ENCODE data around the gene TUBB3.
A peak's percentile ranks its signal among the peaks of the same experiment; 100 is the strongest.
"Not testable (repeated sequence)": the region's sequence is repeated elsewhere in the genome, so short reads cannot be mapped to it uniquely, and the experiment has no call there.

Gene TUBB3

GRCh38 chr16:89922884-89923639 lies at the start of gene TUBB3:
TSS of gene TUBB3 (plus strand) at chr16:89923342. CDS start at chr16:89923402, 60 bp downstream.
- DNase-seq, result peak; percentile 87

GRCh38 chr16:89873972-89874689 lies 49.0 kb upstream of the TUBB3 start:
- DNase-seq, result peak; percentile 89

- not testable (repeated sequence) for DNase-seq
Observed at GRCh38 chr16:89879123-89879522, 44.0 kb upstream of the TUBB3 start.

GRCh38 chr16:89880477-89881367 lies 42.4 kb upstream of the TUBB3 start:
- peak; percentile 49 for DNase-seq

- no peak for DNase-seq
Observed at GRCh38 chr16:89881368-89881730, 41.8 kb upstream of the TUBB3 start.

GRCh38 chr16:89883346-89884040 lies 39.6 kb upstream of the TUBB3 start:
- DNase-seq, result no peak

GRCh38 chr16:89884041-89884421 lies 39.1 kb upstream of the TUBB3 start:
- no peak for DNase-seq

- no peak for DNase-seq
Observed at GRCh38 chr16:89887243-89887642, 35.9 kb upstream of the TUBB3 start.

- no peak for DNase-seq
Observed at GRCh38 chr16:89890200-89890599, 32.9 kb upstream of the TUBB3 start.

- no peak for DNase-seq
Observed at GRCh38 chr16:89890886-89891657, 32.1 kb upstream of the TUBB3 start.

GRCh38 chr16:89892055-89892630 lies 31.0 kb upstream of the TUBB3 start:
- no peak for DNase-seq

- no peak for DNase-seq
Observed at GRCh38 chr16:89892635-89893034, 30.5 kb upstream of the TUBB3 start.

- DNase-seq, result no peak
Observed at GRCh38 chr16:89893642-89894548, 29.2 kb upstream of the TUBB3 start.

- DNase-seq, result no peak
Observed at GRCh38 chr16:89895482-89896250, 27.5 kb upstream of the TUBB3 start.

- DNase-seq, result no peak
Observed at GRCh38 chr16:89897204-89897603, 25.9 kb upstream of the TUBB3 start.

GRCh38 chr16:89898201-89898967 lies 24.8 kb upstream of the TUBB3 start:
- DNase-seq, result no peak

- DNase-seq, result no peak
Observed at GRCh38 chr16:89899879-89900481, 23.2 kb upstream of the TUBB3 start.

- DNase-seq, result no peak
Observed at GRCh38 chr16:89900885-89901284, 22.3 kb upstream of the TUBB3 start.
